GM19351 (cell line): ENCODE results near the gene LYSMD4.

Experiments
- ATAC-seq: cut with Tn5 transposase; IDR thresholded peaks from one replicate; pipeline ENCODE4 v1.9.1; 2021; ENCODE audit warnings: mild to moderate bottlenecking, moderate library complexity; ENCODE audit not compliant: unreplicated experiment

The LYSMD4 gene

DNA sequence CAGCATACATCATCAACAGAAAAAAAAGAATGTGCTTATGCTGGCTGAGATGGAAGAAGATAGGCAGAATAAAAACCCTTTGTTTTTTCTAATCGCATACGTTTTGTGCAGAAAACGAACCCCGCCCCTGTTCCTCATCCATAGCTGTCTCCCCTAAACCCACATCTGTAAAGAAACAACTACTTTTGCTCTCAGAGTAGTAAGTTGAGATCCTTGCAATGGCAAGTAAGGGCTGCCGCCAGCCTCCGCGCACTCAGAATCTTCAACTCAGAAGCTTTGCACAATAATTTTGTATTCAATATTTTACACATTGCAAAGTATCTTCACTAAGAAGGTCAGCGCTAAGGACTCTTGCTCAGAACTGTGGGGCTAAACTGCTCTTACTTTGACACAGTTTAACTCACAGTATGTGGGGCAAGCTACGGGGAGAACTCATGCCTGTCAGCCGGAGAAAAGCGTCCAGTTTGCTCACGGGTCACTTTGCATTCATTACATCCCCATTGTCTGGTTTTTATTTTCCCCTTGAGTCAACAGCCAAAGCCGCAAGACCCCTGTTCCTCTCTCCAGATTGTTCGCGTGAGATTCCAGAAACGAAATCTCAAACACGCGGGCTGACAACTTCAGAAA is 1.0 kb downstream of the LYSMD4 start:
- no peak for ATAC-seq

DNA sequence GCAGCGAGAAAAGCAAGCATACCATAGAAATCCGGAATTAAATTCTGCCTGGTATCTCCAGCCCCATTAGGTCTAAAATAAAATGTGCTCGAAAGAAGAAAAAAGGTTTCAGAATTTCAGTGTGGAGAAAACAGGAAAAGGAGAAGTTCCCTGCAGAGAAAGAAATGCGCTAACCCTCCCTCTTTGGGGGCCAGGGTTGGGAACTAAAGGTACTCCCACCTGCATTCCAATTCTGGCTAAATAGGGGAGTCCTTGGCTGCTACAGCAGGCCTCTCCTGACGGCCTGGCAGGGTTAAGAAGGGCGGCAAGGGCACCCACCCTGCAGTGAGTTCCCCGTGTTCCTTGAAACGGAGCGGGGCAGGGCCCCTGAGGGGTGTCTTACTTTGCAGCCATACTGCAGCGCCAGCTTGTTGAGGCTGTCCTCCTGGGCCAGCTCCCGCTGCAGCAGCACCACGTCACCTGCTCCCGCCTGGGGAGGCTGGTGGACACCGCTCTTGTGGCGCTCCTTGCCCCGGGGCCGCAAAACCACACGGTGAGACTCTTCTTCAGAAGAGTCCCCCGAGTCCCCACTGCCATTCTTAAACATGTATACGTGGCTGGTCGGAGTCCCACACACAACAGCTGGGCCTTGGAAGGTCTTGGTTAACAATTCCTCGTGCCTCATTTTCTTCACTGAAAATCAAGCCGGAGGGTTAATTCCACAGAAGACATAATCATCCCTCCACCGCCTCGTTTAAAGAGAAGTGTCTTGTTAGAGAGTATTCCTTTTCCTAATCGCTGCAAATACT is 1.7 kb downstream of the LYSMD4 start:
- ATAC-seq: no peak

- ATAC-seq: no peak
These were observed 3.3 kb downstream of the LYSMD4 start for GRCh38 chr15:99729920-99730319.

DNA sequence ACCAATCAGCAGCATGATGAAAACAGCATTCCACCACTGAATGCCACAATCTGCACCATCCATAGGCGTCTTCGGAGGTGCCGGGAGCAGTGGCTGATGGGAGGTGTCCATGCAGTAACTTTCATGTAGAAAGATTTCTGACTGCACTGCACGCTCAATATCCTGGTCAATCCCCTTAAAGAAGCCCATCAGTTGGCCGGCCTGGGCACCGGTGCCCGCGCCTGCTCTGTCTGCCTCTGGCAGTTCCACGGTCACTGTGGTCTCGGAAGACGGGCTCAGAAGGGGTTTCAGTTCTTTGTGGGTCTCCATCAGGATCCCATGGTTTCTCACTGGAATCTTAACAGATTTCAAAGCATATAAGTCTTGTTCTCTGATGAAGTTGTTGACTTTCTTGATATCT is 3.9 kb downstream of the LYSMD4 start:
- no peak for ATAC-seq

DNA sequence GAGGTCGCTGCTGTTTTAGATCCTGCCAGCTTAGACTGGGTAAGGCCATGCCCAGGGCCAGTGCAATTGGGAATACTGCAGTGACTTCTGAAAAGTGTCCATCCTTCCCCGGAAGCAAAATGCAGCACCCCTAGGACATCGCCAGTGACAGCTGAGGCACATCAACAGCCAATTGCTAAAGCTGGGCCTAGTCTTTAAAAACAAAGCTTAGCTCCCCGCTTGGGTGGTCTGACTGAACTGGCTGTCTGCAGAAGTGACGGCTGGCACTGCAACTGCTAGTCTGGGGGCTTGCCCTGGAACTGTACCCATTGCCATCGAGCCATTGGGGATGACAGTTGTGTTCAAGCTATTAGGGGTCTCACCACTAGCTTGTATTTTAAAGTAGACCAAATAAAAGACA is 4.3 kb downstream of the LYSMD4 start:
- ATAC-seq: no peak

DNA sequence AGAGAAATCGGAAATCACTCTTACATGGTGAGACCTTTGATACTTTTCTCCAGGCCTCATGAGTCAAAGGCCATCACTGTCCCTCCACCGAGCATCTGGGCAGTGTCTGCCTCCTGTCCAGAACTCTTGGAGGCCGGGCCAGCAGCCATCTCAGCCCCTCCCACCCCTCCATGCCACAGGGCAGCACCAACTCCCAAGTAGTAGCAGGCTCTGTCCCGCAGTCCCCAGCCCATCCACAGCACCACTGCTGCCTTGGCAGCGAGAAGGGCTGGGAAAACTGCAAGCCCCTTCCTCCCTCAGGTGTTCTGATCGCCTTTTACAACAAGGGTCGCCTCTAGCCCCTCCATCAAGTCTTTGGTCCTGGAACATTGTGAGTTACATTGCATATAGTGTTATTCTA is 5.5 kb downstream of the LYSMD4 start:
- ATAC-seq: no peak

GRCh38 chr15:99727330-99727729 is 5.9 kb downstream of the LYSMD4 start:
- no peak for ATAC-seq

GRCh38 chr15:99726333-99726732 is 6.9 kb downstream of the LYSMD4 start:
- no peak for ATAC-seq

DNA sequence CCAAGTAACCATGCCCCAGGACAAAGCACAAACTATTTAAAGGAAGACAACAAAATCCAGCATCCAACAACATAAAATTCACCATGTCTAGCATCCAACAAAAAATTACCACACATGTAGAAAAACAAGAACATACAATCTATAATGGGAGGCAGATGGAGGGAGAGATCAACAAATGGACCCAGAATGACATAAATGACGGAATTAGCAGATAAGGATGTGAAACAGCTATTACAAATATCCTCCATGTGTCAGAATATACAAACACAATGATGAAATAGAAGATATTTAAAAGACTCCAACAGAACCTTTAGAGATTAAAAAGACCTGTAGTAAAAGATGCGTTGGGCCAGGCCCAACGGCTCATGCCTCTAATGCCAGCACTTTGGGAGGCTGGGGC is 10.8 kb downstream of the LYSMD4 start:
- no peak for ATAC-seq

GRCh38 chr15:99721896-99722295 is 11.3 kb downstream of the LYSMD4 start:
- ATAC-seq: no peak

- ATAC-seq: no peak
These were observed 12.0 kb downstream of the LYSMD4 start for GRCh38 chr15:99721104-99721778.

DNA sequence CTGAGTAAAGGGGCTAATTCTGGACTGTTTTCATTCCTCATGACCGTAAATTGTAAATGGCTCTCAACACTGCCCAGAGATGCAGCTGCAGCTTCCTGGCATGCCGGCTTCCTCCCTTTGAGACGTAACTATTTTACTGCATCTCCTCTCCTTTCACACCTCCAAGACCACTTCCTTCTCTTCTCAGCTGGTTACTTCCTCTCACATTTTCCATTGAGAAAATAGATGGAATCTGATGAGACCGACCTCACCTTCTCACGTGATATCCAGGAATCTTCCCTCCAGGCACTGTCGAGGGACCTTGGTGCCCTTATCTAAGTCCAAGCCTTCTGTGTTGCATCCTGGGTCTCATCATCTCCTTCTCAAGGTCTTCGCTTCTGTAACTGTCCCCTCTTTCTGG is 12.7 kb downstream of the LYSMD4 start:
- ATAC-seq: no peak

DNA sequence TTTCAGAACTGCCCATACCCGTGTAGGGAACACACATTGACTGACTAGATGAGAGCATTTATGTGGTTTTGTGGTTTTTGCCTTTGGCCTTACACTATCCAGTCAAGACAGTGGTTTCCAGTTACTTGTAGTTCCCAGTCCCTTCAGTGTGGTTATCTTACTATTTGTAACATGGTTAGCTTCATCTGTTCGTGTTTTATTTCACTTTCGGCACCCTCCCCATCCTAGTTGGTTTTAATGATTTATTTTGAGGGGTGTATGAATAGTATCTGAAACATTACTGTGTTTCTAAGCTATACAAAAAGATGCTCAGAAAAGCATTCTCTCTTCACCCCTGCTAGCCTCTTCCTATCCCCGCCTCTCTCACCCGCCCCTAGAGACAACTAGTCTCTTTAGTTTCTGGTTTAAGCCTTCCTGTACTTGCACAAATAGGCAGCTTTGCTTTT is 14.1 kb downstream of the LYSMD4 start:
- ATAC-seq: peak; percentile 83

GRCh38 chr15:99718421-99718820 is 14.8 kb downstream of the LYSMD4 start:
- ATAC-seq: no peak

DNA sequence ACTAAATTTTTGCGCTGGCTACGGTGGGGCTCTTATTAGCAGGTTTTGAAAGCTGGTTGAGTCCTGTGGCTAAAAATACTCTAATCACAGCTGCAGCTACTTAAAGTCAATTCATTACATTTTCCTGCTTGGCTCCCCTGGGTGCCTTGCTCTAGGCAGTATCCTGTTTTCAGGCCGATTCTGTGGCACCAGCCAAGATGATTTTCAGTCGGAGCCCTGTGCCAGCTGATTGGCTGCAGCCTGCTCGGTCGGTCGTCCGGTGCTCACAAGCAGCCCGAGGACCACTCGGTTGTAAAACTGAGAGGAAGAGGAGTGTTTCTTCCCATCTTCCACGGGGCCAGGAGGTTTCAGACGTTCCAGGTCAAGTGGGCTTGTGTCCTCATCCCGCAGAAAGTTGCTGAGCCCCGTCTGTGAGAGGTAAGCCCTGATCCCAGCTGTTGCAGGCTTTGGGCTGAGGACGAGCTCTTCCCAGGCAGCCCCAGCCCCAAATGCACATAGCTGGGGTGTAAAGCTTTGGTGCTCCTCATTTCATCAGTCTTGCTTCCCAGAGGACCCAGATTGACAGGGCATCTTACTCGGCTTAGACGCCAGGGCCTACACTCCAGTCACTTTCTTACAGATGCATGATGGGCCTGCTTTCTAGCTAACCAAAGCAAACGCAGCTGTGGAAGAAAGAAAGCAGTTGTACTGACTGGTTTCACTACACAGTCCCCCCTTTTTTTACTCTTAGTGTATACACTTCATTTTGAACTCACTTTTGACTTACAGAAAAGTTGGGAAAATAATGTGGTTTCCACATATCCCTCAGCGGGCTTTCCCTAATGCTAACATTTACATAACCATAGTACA is 15.9 kb downstream of the LYSMD4 start:
- peak; percentile 39 for ATAC-seq

DNA sequence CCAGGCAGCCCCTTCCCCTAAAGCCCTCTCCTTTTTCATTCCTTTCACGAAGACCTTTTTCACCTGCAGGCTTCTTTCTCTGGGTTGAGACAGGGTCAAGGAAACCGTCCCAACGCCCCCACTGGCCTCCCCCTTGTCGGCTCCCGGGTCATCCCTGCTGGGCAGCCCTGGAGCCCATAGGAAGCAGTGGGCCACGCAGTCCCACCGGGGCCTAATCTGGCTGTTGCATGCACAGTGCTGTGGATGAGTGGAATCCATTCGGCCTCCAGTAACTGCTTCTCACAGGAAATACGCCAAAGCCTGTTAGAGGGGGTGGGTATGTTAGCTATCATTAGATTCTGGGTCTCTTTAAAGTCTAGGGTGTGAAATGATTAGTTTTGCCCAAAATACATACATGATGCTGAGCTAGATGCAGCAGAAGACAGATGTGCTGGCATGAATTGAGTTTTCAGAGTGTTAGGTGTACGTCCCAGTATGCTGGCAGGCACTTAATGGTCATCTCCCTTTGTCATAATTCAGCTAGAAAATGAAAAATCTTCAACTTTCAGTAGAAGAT is 16.6 kb downstream of the LYSMD4 start:
- no peak for ATAC-seq

DNA sequence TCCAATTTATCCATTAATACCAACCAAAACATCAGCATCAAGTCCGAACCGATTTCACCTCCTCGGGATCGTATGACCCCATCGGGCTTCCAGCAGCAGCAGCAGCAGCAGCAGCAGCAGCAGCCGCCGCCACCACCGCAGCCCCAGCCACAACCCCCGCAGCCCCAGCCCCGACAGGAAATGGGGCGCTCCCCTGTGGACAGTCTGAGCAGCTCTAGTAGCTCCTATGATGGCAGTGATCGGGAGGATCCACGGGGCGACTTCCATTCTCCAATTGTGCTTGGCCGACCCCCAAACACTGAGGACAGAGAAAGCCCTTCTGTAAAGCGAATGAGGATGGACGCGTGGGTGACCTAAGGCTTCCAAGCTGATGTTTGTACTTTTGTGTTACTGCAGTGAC is 20.8 kb downstream of the LYSMD4 start:
- no peak for ATAC-seq

- ATAC-seq: no peak
These were observed 21.6 kb downstream of the LYSMD4 start for GRCh38 chr15:99711625-99712024.

GRCh38 chr15:99709243-99709986 is 23.8 kb downstream of the LYSMD4 start:
- ATAC-seq: no peak

GRCh38 chr15:99708563-99708962 is 24.7 kb downstream of the LYSMD4 start:
- ATAC-seq: no peak
